Breast epithelium (tissue), 3 donors: ENCODE results near the gene OR10A4.

Source experiments
- CTCF ChIP-seq, 3 donors: fragments of 450-650 bp; IDR thresholded peaks; one replicate each; pipeline ENCODE4 v1.5.1; 2016 to 2017; ENCODE audit warnings: antibody characterized with exemption in 3 of 3, mild to moderate bottlenecking in 3 of 3, moderate library complexity in 3 of 3
- POLR2A ChIP-seq: fragments of 450-650 bp; IDR thresholded peaks from one replicate; pipeline ENCODE4 v1.6.1; 2016; ENCODE audit warnings: antibody characterized with exemption, mild to moderate bottlenecking, moderate library complexity
- POLR2AphosphoS5 ChIP-seq, 3 donors: sonication (generic); formaldehyde crosslinking; IDR thresholded peaks; one replicate each; pipeline ENCODE4 v1.6.1; 2017; ENCODE audit warnings: antibody characterized with exemption in 3 of 3

GRCh38 chr11:6911948-6912347 lies 35.5 kb downstream of the OR10A4 start:
- no peak for TF ChIP-seq CTCF (IDR thresholded peaks at IDR 0.05)
- TF ChIP-seq POLR2A: no peak
- TF ChIP-seq POLR2AphosphoS5 (IDR thresholded peaks at IDR 0.05): no peak
